HL-60 (cell line): Measurements from ENCODE around the gene STRA8. TPM values are rescaled to one million over a fixed set of nuclear protein-coding genes. Genes with fewer than 3 reads are reported as not detected.

ENCODE experiments used
- DNase-seq, 2 experiments: peaks; one replicate each; pipeline ENCODE4 v3.0.0-alpha.2; 2010 to 2020; ENCODE audit warnings: low read depth in 1 of 2, low spot score in 1 of 2
- H3K27ac ChIP-seq: fragments of 250-450 bp; sonication (Bioruptor Pico); replicated peaks from 2 replicates; pipeline ENCODE4 v1.5.1; 2020; ENCODE audit warnings: mild to moderate bottlenecking, moderate library complexity
- H3K27me3 ChIP-seq: fragments of 250-450 bp; sonication (Bioruptor Pico); 2 replicates; pipeline ENCODE4 v1.5.1; 2021; ENCODE audit warnings: mild to moderate bottlenecking, moderate library complexity; ENCODE audit not compliant: insufficient read depth, poor library complexity, severe bottlenecking
- H3K4me3 ChIP-seq: replicated peaks from 2 replicates; pipeline ENCODE4 v1.5.1; 2011; ENCODE audit warnings: mild to moderate bottlenecking, control low read depth, low read length; ENCODE audit not compliant: insufficient read depth
- GABPA ChIP-seq: IDR thresholded peaks from 2 replicates; pipeline ENCODE4 v1.6.1; 2012; ENCODE audit warnings: low read depth
- POLR2AphosphoS5 ChIP-seq: IDR thresholded peaks from 2 replicates; pipeline ENCODE4 v1.6.1; 2012; ENCODE audit warnings: low read depth
- SPI1 ChIP-seq: IDR thresholded peaks from 2 replicates; pipeline ENCODE4 v1.6.1; 2012; ENCODE audit warnings: low read depth, mild to moderate bottlenecking, borderline replicate concordance
- microRNA-seq: library from miRNA; unstranded; fragments of <30 nt; microRNA quantifications from one replicate; pipeline ENCODE4, GENCODE V29; 2018
- TF ChIP-seq, protein P1 (sequence below): IDR thresholded peaks from 2 replicates; pipeline ENCODE4 v1.6.1; 2012; ENCODE audit warnings: low read depth; ENCODE audit not compliant: insufficient replicate concordance
- TF ChIP-seq, protein P2 (sequence below): IDR thresholded peaks from one replicate; pipeline ENCODE4 v1.5.1; 2011; ENCODE audit warnings: low read length, control low read depth, inconsistent platforms; ENCODE audit not compliant: insufficient read depth

Gene STRA8

DNA sequence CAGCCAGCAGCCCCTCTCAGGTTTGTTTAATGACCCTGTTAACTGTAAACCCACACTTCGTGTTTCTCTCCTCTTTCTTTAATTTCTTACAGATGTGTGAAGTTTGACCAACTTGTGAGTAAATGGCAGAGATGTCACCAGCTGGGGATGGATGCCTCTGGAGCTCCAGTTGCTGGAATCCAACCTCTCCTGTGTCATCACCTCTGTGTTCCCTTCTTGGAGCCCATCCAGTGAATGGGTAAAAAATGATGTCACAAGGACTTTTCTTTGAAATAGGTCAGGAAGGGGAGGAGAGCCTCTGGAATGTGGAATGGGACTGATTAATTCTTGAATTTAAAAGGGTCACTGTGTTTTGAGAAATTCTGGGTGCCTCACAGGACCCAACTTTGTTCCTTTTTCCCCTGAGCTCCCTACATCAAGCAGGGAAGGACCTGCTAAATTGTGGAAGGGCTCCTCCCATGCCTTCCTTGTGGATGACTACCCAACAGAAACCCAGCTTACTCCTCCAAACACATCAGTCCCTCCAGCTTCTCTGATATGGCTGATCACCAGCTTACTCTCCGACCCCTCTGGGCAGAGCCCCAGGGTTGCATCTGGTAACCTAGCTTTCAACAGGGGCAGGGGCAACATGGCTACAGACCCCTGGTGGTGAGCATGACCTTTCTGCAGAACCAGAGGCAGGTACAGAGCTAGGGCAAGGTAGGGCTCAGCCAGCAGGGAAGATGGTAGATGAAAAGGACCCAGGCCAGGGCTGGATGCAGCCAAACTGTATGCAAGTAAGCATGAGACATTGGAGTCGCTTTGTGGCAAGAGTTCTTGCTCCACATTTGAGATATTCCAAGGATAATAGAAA, 67.5 kb downstream of the STRA8 start:
- Histone ChIP-seq H3K27me3 (no peaks in the 10 kb centered on the region), H3K27ac (no peak overlapping the region), H3K4me3 (no peak overlapping the region)
- no peak for DNase-seq
- no peak for TF ChIP-seq SPI1
- TF ChIP-seq, protein P1, sequence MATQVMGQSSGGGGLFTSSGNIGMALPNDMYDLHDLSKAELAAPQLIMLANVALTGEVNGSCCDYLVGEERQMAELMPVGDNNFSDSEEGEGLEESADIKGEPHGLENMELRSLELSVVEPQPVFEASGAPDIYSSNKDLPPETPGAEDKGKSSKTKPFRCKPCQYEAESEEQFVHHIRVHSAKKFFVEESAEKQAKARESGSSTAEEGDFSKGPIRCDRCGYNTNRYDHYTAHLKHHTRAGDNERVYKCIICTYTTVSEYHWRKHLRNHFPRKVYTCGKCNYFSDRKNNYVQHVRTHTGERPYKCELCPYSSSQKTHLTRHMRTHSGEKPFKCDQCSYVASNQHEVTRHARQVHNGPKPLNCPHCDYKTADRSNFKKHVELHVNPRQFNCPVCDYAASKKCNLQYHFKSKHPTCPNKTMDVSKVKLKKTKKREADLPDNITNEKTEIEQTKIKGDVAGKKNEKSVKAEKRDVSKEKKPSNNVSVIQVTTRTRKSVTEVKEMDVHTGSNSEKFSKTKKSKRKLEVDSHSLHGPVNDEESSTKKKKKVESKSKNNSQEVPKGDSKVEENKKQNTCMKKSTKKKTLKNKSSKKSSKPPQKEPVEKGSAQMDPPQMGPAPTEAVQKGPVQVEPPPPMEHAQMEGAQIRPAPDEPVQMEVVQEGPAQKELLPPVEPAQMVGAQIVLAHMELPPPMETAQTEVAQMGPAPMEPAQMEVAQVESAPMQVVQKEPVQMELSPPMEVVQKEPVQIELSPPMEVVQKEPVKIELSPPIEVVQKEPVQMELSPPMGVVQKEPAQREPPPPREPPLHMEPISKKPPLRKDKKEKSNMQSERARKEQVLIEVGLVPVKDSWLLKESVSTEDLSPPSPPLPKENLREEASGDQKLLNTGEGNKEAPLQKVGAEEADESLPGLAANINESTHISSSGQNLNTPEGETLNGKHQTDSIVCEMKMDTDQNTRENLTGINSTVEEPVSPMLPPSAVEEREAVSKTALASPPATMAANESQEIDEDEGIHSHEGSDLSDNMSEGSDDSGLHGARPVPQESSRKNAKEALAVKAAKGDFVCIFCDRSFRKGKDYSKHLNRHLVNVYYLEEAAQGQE: no peak
- TF ChIP-seq POLR2AphosphoS5: no peak
- TF ChIP-seq, protein P2, sequence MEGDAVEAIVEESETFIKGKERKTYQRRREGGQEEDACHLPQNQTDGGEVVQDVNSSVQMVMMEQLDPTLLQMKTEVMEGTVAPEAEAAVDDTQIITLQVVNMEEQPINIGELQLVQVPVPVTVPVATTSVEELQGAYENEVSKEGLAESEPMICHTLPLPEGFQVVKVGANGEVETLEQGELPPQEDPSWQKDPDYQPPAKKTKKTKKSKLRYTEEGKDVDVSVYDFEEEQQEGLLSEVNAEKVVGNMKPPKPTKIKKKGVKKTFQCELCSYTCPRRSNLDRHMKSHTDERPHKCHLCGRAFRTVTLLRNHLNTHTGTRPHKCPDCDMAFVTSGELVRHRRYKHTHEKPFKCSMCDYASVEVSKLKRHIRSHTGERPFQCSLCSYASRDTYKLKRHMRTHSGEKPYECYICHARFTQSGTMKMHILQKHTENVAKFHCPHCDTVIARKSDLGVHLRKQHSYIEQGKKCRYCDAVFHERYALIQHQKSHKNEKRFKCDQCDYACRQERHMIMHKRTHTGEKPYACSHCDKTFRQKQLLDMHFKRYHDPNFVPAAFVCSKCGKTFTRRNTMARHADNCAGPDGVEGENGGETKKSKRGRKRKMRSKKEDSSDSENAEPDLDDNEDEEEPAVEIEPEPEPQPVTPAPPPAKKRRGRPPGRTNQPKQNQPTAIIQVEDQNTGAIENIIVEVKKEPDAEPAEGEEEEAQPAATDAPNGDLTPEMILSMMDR: no peak
- no peak for TF ChIP-seq GABPA

Small RNAs within 50 kb of the gene (microRNA-seq; reads per million reads assigned to microRNA genes)
- not detected for gene MIR6509
